T47D (cell line): ENCODE measurements around the gene SLC6A4.
A peak's percentile ranks its signal among the peaks of the same experiment; 100 is the strongest.

Source experiments
- DNase-seq, 2 experiments: peaks; one replicate each; pipeline versions ENCODE4 v3.0.0 to v3.0.0-alpha.2; 2011 to 2012; ENCODE audit warnings: low read depth in 1 of 2, low spot score in 1 of 2
- JUND ChIP-seq: IDR thresholded peaks from 2 replicates; pipeline ENCODE4 v1.6.1; 2012; ENCODE audit warnings: low read depth
- in situ Hi-C: cut with HindIII; loops from 2 replicates; pipeline ENCODE4 v1.10.0; 2016; ENCODE audit warnings: low sequenced_read_pairs, low pct_unique_long_range_greater_than_20kb

SLC6A4 gene

GRCh38 chr17:30251931-30252330, 16.4 kb upstream of the SLC6A4 start:
- TF ChIP-seq JUND, result no peak
- in situ Hi-C loops, result no loop called here
- no peak for DNase-seq

DNA sequence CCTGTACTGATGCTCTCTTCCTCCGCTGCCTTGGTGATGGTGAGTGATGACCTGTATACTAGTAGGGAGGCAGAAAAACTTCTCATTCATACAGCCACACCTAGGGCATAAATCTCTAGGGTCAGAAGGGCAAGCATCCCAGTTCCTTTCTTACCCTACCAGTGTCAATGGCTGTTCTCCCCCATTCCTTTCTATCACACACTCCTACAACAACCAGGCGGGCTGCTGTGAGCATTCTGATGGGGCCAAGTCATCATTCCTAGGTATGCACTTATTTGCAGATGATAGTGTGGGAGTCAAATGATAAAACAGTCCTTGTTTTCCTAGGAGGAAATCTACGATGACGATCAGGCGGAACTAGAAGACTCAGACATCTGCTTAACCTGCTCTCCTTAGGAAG, 14.0 kb upstream of the SLC6A4 start:
- in situ Hi-C loops, result no loop called here
- no peak for DNase-seq
- TF ChIP-seq JUND, result no peak

DNA sequence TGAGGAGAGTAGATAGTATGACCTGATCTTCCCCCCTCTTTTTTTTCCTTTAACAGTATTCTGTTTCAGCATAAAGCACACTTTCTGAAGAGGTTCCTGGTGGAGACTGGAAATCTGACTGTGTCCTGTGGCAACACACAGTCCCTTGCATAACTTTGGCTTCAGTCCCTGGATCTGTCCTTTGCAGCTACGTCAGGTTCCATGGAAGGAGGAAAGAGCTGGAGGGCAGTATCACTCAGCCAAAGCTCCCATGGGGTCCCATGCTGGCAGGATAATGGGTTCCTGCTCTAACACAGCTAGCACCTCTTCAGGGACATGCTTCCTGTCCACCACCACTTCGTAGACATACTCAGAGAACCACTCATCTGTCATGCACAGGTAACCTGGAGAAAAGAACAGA, 13.3 kb upstream of the SLC6A4 start:
- DNase-seq, result no peak
- in situ Hi-C loops, result no loop called here
- no peak for TF ChIP-seq JUND

GRCh38 chr17:30246460-30246859, 11.0 kb upstream of the SLC6A4 start:
- in situ Hi-C loops, result no loop called here
- DNase-seq, result no peak
- TF ChIP-seq JUND, result no peak

DNA sequence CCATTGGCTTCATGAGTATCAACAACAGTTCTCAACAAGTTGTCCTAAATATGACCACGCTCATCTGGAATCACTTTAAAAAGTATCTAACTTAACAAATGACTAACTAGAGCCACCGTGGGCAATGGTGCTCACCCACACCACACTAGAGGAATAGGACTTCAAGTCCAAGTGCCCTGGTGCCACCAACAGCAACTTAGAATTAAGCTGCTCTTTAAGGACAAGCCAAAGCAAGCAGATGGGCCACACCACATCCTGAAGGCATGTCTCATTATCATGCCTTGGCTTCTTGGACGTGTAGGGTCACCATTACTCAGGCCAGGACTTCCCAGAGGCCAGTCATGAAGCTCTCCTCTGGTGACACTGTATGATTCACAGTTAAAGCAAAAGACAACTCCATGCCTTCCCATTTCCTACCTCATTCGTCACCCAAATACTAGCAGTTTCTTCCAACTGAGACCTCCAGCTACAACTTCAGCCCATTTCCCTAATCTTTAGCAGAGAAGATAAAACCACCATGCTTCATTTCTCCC, 9.4 kb upstream of the SLC6A4 start:
- no peak for DNase-seq
- TF ChIP-seq JUND, result no peak
- in situ Hi-C loops, result no loop called here

GRCh38 chr17:30243568-30243967, 8.1 kb upstream of the SLC6A4 start:
- DNase-seq, result no peak
- TF ChIP-seq JUND, result no peak
- in situ Hi-C loops, result no loop called here

GRCh38 chr17:30243002-30243401, 7.5 kb upstream of the SLC6A4 start:
- DNase-seq, result peak in 1 of 2 experiments; percentile 64
- no peak for TF ChIP-seq JUND
- in situ Hi-C loops, result no loop called here

DNA sequence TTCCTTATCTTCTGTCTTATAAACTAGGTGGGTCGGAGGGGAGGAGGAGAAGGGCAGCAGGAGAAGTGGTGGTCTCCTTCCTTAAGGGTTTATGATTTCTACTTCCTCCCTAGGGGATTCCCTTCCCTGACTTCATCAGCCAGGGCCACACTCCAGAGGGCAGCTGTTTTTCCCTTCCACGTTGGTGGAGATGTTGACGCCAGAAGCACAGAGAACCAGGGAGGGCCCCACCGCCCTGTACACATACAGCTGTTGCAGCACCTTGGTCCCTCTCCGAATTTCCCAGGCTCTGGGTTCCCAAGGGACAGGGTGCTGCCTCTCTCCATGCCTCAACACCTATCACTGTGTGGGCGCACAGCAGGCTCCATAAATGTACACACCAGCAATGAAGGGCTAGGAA, 5.6 kb upstream of the SLC6A4 start:
- in situ Hi-C loops, result no loop called here
- DNase-seq, result no peak
- no peak for TF ChIP-seq JUND

- no peak for DNase-seq
- in situ Hi-C loops, result no loop called here
- no peak for TF ChIP-seq JUND
Measured at GRCh38 chr17:30240177-30240576, 4.7 kb upstream of the SLC6A4 start.

GRCh38 chr17:30239089-30239462, 3.6 kb upstream of the SLC6A4 start:
- no peak for TF ChIP-seq JUND
- in situ Hi-C loops, result no loop called here
- DNase-seq, result no peak

GRCh38 chr17:30238387-30239088, 3.0 kb upstream of the SLC6A4 start:
- no peak for TF ChIP-seq JUND
- in situ Hi-C loops, result no loop called here
- DNase-seq, result no peak

DNA sequence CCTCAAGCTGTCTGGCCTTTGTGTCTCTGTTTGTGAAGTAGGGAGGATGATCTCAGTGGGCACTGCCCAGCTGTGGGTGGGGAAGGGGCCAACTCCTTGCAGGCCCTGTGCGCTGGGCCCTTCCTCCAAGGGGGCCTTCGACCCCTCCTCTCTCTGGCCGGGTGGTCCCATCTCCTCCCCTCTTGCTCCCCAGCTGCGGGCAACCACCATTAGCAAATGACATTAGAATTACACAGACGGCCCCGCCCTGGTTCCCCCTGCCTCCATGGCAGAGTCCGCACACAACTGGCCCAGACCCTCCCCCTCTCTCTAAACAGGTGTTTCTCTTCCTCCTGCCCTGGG, 2.5 kb upstream of the SLC6A4 start:
- DNase-seq, result no peak
- no peak for TF ChIP-seq JUND
- in situ Hi-C loops, result no loop called here

- TF ChIP-seq JUND, result no peak
- DNase-seq, result no peak
- in situ Hi-C loops, result no loop called here
Measured at GRCh38 chr17:30237296-30238002, 2.0 kb upstream of the SLC6A4 start.
